H9 (cell line): ENCODE data around the gene EIF2S3B. TPM values are rescaled to one million over a fixed set of nuclear protein-coding genes. Genes with fewer than 3 reads are reported as not detected.

ENCODE experiments used
- DNase-seq: peaks from one replicate; pipeline ENCODE4 v3.0.0-alpha.2; 2017
- H2AFZ ChIP-seq: one replicate; pipeline ENCODE4 v1.6.1; 2013; ENCODE audit warnings: mild to moderate bottlenecking, low read length, control low read depth, moderate library complexity
- H2AK5ac ChIP-seq: 2 replicates; pipeline ENCODE4 v1.6.1; 2013; ENCODE audit warnings: low read length, control low read depth, mixed read lengths; ENCODE audit not compliant: insufficient read length
- H2BK120ac ChIP-seq: one replicate; pipeline ENCODE4 v1.6.1; 2013; ENCODE audit warnings: low read depth, mild to moderate bottlenecking, low read length, control low read depth, inconsistent platforms; ENCODE audit not compliant: poor library complexity, severe bottlenecking
- H2BK12ac ChIP-seq: 2 replicates; pipeline ENCODE4 v1.6.1; 2013; ENCODE audit warnings: low read length, control low read depth, mixed read lengths, low read depth; ENCODE audit not compliant: insufficient read length
- H2BK15ac ChIP-seq: 2 replicates; pipeline ENCODE4 v1.6.1; 2013; ENCODE audit warnings: low read depth, low read length, control low read depth
- H2BK20ac ChIP-seq: one replicate; pipeline ENCODE4 v1.6.1; 2013; ENCODE audit warnings: low read depth, mild to moderate bottlenecking, low read length, control low read depth, inconsistent platforms; ENCODE audit not compliant: poor library complexity, severe bottlenecking
- H2BK5ac ChIP-seq: 2 replicates; pipeline ENCODE4 v1.6.1; 2013; ENCODE audit warnings: low read length, control low read depth, mixed read lengths; ENCODE audit not compliant: insufficient read length
- H3K14ac ChIP-seq: 2 replicates; pipeline ENCODE4 v1.6.1; 2013; ENCODE audit warnings: low read length, control low read depth; ENCODE audit not compliant: insufficient read depth
- H3K18ac ChIP-seq: 2 replicates; pipeline ENCODE4 v1.6.1; 2013; ENCODE audit warnings: low read depth, mild to moderate bottlenecking, mixed read lengths, low read length, control low read depth; ENCODE audit not compliant: insufficient read length
- H3K23ac ChIP-seq: 2 replicates; pipeline ENCODE4 v1.6.1; 2013; ENCODE audit warnings: low read length, control low read depth, mixed read lengths, low read depth; ENCODE audit not compliant: insufficient read length
- H3K23me2 ChIP-seq: 2 replicates; pipeline ENCODE4 v1.6.1; 2013; ENCODE audit warnings: low read depth, mild to moderate bottlenecking, mixed read lengths, low read length, control low read depth; ENCODE audit not compliant: insufficient read length, poor library complexity, severe bottlenecking
- H3K27ac ChIP-seq: 2 replicates; pipeline ENCODE4 v1.5.1; 2013; ENCODE audit warnings: low read length, control low read depth, mixed read lengths, low read depth; ENCODE audit not compliant: insufficient read length
- H3K27me3 ChIP-seq: 2 replicates; pipeline ENCODE4 v1.6.1; 2013; ENCODE audit warnings: low read length, control low read depth, inconsistent platforms; ENCODE audit not compliant: insufficient read depth
- H3K4ac ChIP-seq: 2 replicates; pipeline ENCODE4 v1.6.1; 2013; ENCODE audit warnings: low read depth, mild to moderate bottlenecking, control low read depth, inconsistent platforms, low read length, moderate library complexity
- H3K4me1 ChIP-seq: 2 replicates; pipeline ENCODE4 v1.6.1; 2013; ENCODE audit warnings: low read length, control low read depth, inconsistent platforms; ENCODE audit not compliant: insufficient read depth
- H3K4me2 ChIP-seq: 2 replicates; pipeline ENCODE4 v1.6.1; 2013; ENCODE audit warnings: low read length, control low read depth, mixed read lengths; ENCODE audit not compliant: insufficient read length, insufficient read depth
- H3K56ac ChIP-seq: 2 replicates; pipeline ENCODE4 v1.6.1; 2013; ENCODE audit warnings: low read depth, mild to moderate bottlenecking, mixed read lengths, low read length, control low read depth; ENCODE audit not compliant: insufficient read length
- H3K79me1 ChIP-seq: 2 replicates; pipeline ENCODE4 v1.6.1; 2013; ENCODE audit warnings: low read depth, mild to moderate bottlenecking, moderate library complexity, low read length, control low read depth, inconsistent platforms; ENCODE audit not compliant: insufficient read depth, poor library complexity, severe bottlenecking
- H3K79me2 ChIP-seq: 2 replicates; pipeline ENCODE4 v1.6.1; 2013; ENCODE audit warnings: low read length, control low read depth, inconsistent platforms; ENCODE audit not compliant: insufficient read depth
- H3K9ac ChIP-seq: 2 replicates; pipeline ENCODE4 v1.6.1; 2013; ENCODE audit warnings: low read length, control low read depth, mixed read lengths; ENCODE audit not compliant: insufficient read length; ENCODE audit errors: extremely low read depth
- H3K9me3 ChIP-seq: one replicate; pipeline ENCODE4 v1.6.1; 2013; ENCODE audit warnings: low read depth, low read length, inconsistent platforms; ENCODE audit not compliant: control insufficient read depth
- H3T11ph ChIP-seq: one replicate; pipeline ENCODE4 v1.6.1; 2013; ENCODE audit warnings: mild to moderate bottlenecking, low read length, control low read depth, inconsistent platforms
- H4K20me1 ChIP-seq: one replicate; pipeline ENCODE4 v1.6.1; 2013; ENCODE audit not compliant: control insufficient read depth, insufficient read length, insufficient read depth
- H4K5ac ChIP-seq: 2 replicates; pipeline ENCODE4 v1.6.1; 2013; ENCODE audit warnings: low read depth, mild to moderate bottlenecking, mixed read lengths, low read length, control low read depth; ENCODE audit not compliant: insufficient read length
- H4K8ac ChIP-seq: replicated peaks from 2 replicates; pipeline ENCODE4 v1.6.1; 2013; ENCODE audit warnings: low read length, control low read depth, mixed read lengths, low read depth; ENCODE audit not compliant: insufficient read length
- H4K91ac ChIP-seq: 2 replicates; pipeline ENCODE4 v1.6.1; 2013; ENCODE audit warnings: low read depth, mild to moderate bottlenecking, moderate library complexity, mixed read lengths, low read length, control low read depth; ENCODE audit not compliant: insufficient read length
- H3K27ac Mint-ChIP-seq, 3 experiments: 2 replicates in 2 of 3; 3 replicates in 1 of 3; pipeline ENCODE4 v1.8.0; 2020 to 2021; ENCODE audit warnings: mixed read lengths in 3 of 3, mild to moderate bottlenecking in 1 of 3, moderate library complexity in 1 of 3
- H3K27me3 Mint-ChIP-seq: 2 replicates; pipeline ENCODE4 v1.8.0; 2021; ENCODE audit warnings: low read depth, mild to moderate bottlenecking, moderate library complexity, mixed read lengths
- H3K36me3 Mint-ChIP-seq, 3 experiments: 2 replicates in 2 of 3; 3 replicates in 1 of 3; pipeline ENCODE4 v1.8.0; 2020 to 2021; ENCODE audit warnings: low read depth in 3 of 3, mixed read lengths in 3 of 3; ENCODE audit not compliant: insufficient read depth in 1 of 3
- H3K4me1 Mint-ChIP-seq, 2 experiments: 2 replicates each; pipeline ENCODE4 v1.8.0; 2020; ENCODE audit warnings: mixed read lengths in 2 of 2
- H3K4me3 Mint-ChIP-seq, 2 experiments: 2 replicates in 1 of 2; 3 replicates in 1 of 2; pipeline ENCODE4 v1.8.0; 2020 to 2021; ENCODE audit warnings: mild to moderate bottlenecking in 2 of 2, mixed read lengths in 2 of 2, moderate library complexity in 1 of 2
- H3K9me3 Mint-ChIP-seq, 2 experiments: 2 replicates in 1 of 2; 3 replicates in 1 of 2; pipeline ENCODE4 v1.8.0; 2020; ENCODE audit warnings: mild to moderate bottlenecking in 2 of 2, mixed read lengths in 2 of 2, moderate library complexity in 1 of 2
- WGBS: extraction: QIAGEN DNeasy Blood & Tissue Kit; methylation state at CpG from one replicate; pipeline ENCODE4 v1.1.7; 2013; ENCODE audit warnings: missing lambda C conversion rate, low lambda C conversion rate, mixed read lengths; ENCODE audit not compliant: insufficient read length; ENCODE audit errors: extremely low coverage; 5-methylcytosine and 5-hydroxymethylcytosine counted together
- total RNA-seq: library from RNA; stranded (reverse); gene quantifications from 2 replicates; pipeline ENCODE4 v1.2.1, GENCODE V29; 2021
- TF ChIP-seq, protein P1 (sequence below): fragments of 200-600 bp; sonication (generic); conservative IDR thresholded peaks from 3 replicates; pipeline ENCODE4 v1.8.0; 2021; ENCODE audit warnings: antibody characterized with exemption, mild to moderate bottlenecking

Gene EIF2S3B
- total RNA-seq, 1 experiment from 2014 or later = 2.1 TPM

DNA sequence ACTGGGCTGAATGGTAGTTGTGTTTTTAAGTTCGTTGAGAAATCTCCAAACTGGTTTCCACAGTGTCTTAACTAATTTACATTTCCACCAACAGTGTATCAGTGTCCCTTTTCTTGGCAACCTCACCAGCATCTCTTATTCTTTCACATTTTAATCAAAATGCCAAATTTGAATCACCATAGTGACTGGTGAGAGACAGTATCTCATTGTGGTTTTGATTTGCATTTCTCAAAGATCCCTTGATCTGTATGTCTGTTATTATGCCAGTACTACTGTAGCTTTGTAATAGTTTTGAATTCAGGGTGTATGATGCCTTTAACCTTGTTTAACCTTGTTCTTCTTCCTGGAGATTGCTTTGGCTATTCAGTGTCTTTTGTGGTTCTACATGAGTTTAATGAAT lies 2.2 kb upstream of the EIF2S3B start:
- no CpG with 5 or more reads among the region's 1 CpG for WGBS
- Histone ChIP-seq H2BK15ac (no peak overlapping the region), H3K4ac (no peak overlapping the region), H3K56ac (no peak overlapping the region), H2BK120ac (no peak overlapping the region), H3K9me3 (no peaks in the 10 kb centered on the region), H3K79me2 (no peaks in the 10 kb centered on the region), H3K4me2 (no peak overlapping the region), H3T11ph (no peak overlapping the region), H3K18ac (no peak overlapping the region), H4K91ac (no peak overlapping the region), H3K4me1 (no peaks in the 10 kb centered on the region), H2AFZ (no peak overlapping the region), H4K8ac (no peak overlapping the region), H3K27me3 (no peaks in the 10 kb centered on the region), H2BK20ac (no peak overlapping the region), H2AK5ac (no peak overlapping the region), H3K14ac (no peak overlapping the region), H3K23ac (no peak overlapping the region), H4K20me1 (no peaks in the 10 kb centered on the region), H3K27ac (no peak overlapping the region), H2BK5ac (no peak overlapping the region), H4K5ac (no peak overlapping the region), H2BK12ac (no peak overlapping the region), H3K23me2 (no peaks in the 10 kb centered on the region), H3K9ac (no peak overlapping the region), H3K79me1 (no peaks in the 10 kb centered on the region)
- H3K36me3 Mint-ChIP-seq = no peaks in the 10 kb centered on the region
- no peak for DNase-seq
- no peak overlapping the region for H3K27ac Mint-ChIP-seq
- H3K9me3 Mint-ChIP-seq = no peaks in the 10 kb centered on the region
- no peaks in the 10 kb centered on the region for H3K4me1 Mint-ChIP-seq
- TF ChIP-seq, protein P1, sequence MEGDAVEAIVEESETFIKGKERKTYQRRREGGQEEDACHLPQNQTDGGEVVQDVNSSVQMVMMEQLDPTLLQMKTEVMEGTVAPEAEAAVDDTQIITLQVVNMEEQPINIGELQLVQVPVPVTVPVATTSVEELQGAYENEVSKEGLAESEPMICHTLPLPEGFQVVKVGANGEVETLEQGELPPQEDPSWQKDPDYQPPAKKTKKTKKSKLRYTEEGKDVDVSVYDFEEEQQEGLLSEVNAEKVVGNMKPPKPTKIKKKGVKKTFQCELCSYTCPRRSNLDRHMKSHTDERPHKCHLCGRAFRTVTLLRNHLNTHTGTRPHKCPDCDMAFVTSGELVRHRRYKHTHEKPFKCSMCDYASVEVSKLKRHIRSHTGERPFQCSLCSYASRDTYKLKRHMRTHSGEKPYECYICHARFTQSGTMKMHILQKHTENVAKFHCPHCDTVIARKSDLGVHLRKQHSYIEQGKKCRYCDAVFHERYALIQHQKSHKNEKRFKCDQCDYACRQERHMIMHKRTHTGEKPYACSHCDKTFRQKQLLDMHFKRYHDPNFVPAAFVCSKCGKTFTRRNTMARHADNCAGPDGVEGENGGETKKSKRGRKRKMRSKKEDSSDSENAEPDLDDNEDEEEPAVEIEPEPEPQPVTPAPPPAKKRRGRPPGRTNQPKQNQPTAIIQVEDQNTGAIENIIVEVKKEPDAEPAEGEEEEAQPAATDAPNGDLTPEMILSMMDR = no peak
- no peaks in the 10 kb centered on the region for H3K27me3 Mint-ChIP-seq
- H3K4me3 Mint-ChIP-seq = no peak overlapping the region
